ENCODE data around the gene CUL2.
"Not testable (repeated sequence)": the region's sequence is repeated elsewhere in the genome, so short reads cannot be mapped to it uniquely, and the experiment has no call there.

The CUL2 gene

GRCh38 chr10:35090162-35090954 is at the start of gene CUL2:
TSS of gene CUL2 (minus strand) at chr10:35090341. CDS start at chr10:35071317, 19,024 bp downstream.
- DNase-seq = peak; percentile 87

DNA sequence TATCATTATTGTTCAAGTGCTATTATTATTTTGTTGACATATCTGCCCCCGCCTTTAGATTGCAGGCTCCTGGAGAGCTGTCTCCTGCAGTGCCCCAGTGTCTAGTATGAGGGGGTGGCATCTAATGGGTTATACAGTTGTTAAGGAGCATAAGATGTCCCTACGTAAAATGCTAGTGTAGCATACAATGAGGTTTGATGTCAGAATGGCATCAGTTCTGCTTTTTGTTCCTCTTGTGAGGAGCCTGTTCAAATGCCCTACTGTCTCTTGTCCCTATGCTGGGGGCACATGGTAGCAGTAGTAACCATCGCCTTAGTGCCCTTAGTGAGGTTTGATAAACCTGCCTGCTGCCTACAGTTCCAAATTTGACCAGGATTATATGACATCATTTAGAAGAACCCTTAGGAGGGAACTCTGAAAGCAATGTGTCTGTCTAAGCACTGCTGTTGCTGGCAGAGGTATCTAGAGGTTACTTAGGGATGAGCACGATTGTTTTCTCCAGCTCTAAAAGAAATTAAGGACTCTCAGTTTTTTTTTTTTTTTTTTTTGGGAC is 46.2 kb upstream of the CUL2 start:
- no peak for DNase-seq

- no peak for DNase-seq
These were observed 45.7 kb upstream of the CUL2 start for GRCh38 chr10:35135861-35136260.

- DNase-seq = no peak
These were observed 43.4 kb upstream of the CUL2 start for GRCh38 chr10:35133586-35133985.

GRCh38 chr10:35132727-35133126 is 42.6 kb upstream of the CUL2 start:
- DNase-seq = no peak

GRCh38 chr10:35130663-35131062 is 40.5 kb upstream of the CUL2 start:
- no peak for DNase-seq

- no peak for DNase-seq
These were observed 39.1 kb upstream of the CUL2 start for GRCh38 chr10:35129185-35129674.

DNA sequence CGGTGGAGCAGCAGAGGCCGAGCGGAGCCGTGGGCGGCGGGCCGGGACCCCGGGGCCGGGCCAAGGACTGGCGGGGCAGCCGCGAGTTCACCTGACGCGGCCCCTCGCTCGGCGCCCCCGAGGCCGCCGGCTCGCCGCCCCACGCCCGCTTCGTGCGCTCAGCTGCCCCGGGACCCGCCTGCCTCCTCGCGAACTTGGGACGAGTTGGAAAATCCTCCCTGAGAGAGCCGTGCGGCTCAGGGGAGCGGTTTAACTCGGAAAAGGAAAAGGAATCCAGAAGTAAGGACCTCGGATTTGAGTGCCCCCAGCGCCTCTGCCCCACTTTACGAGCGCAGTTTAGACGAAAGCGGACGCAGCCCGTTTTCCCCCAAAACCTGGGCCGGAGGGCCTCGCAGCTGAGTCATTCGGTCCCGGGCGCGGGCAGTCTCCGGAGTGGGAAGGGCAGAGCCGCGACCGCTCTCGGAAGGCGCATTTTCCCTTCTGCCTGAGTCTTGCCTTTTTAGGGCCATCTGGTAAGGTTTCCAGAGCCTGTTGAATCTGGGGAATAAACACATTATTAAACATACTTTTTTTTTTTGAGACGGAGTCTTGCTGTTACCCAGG is 37.2 kb upstream of the CUL2 start:
- peak; percentile 36 for DNase-seq

DNA sequence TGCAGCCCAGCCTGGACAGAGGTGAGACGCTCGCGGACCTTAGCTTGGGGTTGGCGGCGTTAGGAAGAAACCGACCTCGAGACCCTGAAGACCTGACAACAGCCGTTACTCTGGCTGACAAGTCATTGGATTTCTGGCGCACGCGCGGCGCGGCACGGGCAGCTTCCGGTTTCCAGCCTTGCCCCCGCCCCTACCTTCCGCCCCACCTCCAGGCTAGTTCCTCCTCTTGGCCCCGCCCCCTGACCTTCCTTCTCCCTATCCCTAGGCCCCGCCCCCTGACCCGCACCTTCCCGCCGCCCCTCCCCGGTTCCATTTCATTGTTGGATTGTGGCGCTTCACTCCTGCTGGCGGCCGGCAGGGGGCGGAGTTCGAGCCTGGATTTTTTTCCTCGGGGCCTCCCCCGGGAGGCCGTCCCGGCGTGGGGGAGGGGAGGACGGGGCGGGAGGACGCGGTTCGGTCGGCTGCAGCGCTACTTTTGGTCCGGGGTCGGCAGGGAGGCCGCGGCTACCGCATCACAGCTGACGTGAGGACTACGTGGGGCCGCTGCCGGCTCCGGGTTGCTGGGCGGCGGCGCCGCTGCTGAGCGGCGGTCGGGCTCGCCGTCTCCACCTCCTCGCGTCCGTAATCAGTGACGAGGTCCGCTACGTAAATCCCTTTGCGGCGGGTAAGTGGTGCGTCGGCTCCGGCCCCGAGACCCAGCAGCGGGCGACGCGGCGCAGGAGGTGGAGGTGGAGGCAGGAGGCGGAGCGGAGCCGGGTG is 36.6 kb upstream of the CUL2 start, which contains the start of gene CREM:
TSS of gene CREM (plus strand) at position 317 of the 759 bp plus-strand sequence. CDS start 10,990 bp downstream, outside the sequence.
- peak; percentile 97 for DNase-seq

GRCh38 chr10:35126062-35126529 is 36.0 kb upstream of the CUL2 start:
- DNase-seq = no peak

DNA sequence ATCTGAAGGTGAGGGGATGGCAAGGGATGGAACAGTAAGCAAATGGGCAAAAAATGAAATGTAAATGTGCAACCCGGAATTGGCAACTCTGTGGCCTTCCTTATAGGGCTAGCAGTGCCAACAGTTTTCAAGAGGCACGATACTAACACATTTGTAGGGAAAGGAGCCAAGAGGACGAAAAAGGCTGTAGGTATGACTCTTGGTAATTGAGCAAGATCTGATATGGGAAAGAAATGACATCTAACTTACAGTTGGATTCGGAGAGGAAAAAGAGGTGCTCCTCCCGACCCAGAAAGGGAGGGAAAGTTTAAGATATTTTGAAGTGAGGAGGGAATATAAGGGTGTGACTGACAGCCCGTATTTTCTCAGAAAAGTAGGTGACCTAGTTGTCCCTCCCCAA is 34.4 kb upstream of the CUL2 start:
- no peak for DNase-seq

- no peak for DNase-seq
These were observed 29.2 kb upstream of the CUL2 start for GRCh38 chr10:35119378-35119777.

DNA sequence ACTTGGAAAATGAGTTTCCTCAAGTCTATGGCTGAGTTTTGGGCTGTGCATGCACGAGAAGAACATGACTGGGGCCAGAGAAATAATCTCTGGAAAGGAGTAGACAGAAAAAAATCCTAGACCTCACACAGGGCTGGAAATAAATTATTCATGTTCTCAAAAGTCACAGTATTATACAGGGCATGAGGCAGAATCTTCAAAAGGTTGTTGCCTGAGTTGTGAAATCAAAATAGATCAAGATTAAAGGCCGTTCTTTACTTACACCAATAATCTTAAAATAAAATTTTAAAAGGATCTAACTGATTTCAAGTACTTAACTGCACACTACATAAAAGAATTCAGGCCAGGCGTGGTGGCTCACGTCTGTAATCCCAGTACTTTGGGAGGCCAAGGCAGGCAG is 22.4 kb upstream of the CUL2 start:
- no peak for DNase-seq

DNA sequence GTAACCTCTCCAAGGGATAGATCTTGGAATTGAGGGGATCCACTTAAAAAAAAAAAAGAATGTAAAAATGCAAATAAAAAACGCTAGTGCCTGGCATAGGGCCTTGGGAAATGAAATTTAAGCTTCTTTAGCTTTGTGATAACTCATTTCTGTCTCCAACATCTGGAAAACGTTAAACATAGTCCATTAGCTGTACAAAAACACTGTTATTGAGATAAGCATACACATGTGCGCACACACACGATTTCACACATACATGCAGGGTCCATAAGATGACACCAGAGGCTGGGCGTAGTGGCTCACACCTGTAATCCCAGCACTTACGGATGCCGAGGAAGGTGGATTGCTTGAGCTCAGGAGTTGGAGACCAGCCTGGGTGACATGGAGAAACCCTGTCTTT is 13.7 kb upstream of the CUL2 start:
- no peak for DNase-seq

DNA sequence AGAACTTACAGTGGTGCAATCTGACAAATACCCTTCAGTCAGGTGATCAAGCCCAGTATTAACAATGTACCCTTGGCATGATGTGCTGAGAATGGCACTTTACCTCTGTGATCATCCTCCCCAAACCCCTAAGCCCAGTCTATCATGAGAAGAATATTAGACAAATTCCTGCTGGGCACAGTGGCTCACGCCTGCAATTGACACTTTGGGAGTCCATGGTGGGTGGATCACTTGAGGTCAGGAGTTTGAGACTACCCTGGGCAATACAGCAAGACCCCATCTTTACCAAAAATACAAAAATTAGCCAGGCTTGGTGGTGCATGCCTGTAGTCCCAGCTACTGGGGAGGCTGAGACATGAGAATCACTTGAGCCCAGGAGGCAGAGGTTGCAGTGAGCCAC is 7.4 kb upstream of the CUL2 start:
- no peak for DNase-seq

- no peak for DNase-seq
These were observed 6.2 kb upstream of the CUL2 start for GRCh38 chr10:35096312-35096711.

GRCh38 chr10:35092851-35093250 is 2.7 kb upstream of the CUL2 start:
- no peak for DNase-seq

DNA sequence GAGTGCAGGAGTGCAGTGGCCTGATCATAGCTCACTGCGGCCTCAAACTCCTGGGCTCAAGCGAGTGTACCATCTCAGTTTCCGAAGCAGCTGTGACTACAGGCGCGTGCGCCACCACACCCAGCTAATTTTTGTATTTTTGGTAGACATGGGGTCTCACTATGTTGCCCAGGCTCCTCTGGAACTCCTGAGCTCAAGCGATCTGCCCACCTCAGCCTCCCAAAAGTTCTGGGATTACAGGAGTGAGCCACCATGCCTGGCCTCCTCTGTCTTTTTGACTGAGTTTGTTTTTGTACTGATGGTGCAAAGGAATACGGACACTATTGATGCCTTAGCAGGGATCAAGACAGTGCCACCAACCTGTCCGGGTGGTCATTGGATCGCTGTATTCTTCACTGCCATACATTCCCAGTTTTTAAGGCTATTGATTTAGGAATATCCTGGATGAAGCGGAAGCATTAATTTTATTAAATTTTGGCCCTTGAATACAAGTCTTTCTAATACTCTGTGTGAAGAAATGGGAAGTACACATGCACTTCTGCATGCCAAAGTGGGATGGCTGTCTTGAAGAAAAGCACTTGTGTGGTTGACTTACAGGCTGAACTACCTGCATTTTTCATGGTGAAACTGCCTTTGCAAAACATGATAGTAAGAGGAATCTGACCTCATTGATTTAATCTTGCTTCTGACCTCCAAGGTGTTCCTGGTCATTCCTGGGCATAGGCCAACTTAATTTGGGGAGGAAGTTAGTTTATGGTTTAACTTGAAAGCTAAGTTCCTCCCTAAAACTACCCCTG is 2.1 kb upstream of the CUL2 start:
- no peak for DNase-seq

DNA sequence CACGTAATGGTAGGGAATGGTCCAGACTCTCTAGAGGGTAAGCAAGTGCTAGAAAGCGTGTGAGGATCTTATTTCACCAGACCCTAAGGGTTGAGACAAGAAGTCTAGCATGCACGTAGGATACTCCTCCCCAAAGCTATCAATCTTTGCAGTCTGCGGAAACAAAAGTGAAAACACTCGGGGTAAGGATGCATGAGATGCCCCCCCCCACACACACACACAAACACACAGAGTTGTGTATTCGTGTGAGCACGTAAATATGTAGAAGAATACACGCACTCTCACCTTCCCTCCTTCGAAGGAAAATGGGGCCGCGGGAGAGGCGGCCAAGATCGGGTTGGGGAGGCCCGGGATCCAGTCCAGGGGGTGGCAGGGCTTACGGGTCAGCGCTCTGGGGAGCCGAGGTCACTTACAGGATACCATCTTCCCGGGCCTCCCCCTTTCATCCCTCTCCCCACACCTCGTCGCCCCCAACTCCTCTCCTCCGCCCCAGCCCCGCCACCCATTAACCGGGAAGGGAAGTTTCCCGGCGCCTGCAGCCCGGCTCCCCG is 455 bp downstream of the CUL2 start:
- DNase-seq = no peak

- DNase-seq = no peak
These were observed 6.9 kb downstream of the CUL2 start for GRCh38 chr10:35083242-35083641.

DNA sequence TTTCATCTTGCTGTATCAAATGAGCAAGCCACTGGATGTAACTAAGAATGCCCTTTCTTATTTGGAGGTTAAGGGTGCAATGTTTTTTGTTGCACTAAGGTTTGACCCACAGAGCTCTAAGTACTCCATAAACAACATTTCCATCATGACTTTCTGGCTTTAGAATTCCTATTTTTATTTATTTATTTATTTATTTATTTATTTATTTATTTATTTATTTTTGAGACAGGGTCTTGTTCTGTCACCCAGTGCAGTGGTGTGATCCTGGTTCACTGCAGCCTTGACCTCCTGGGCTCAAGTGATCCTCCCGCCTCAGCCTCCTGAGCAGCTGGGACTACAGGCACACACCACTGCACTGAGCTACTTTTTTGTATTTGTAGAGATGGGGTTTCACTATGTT is 9.9 kb downstream of the CUL2 start:
- not testable (repeated sequence) for DNase-seq

- DNase-seq = no peak
These were observed 10.4 kb downstream of the CUL2 start for GRCh38 chr10:35079763-35080162.

Measured in NCI-H1694 treated with DMSO at 0.1 percent for 48 hours (cell line).